CD14-positive monocyte (primary cell): Measurements from ENCODE around the gene PKDREJ. TPM values are rescaled to one million over a fixed set of nuclear protein-coding genes. Genes with fewer than 3 reads are reported as not detected.

Source experiments
- DNase-seq, 3 donors: peaks; one replicate each; pipeline ENCODE4 v3.0.0-alpha.2; 2011 to 2022
- H2AFZ ChIP-seq: 2 replicates; pipeline ENCODE4 v1.6.0; 2012; ENCODE audit warnings: mild to moderate bottlenecking, low read depth, low read length, inconsistent platforms; ENCODE audit not compliant: insufficient read depth, poor library complexity, severe bottlenecking
- H3K27ac ChIP-seq, 2 donors: 1 replicate in 1 of 2; 2 replicates in 1 of 2; pipeline ENCODE4 v1.5.1; 2012 to 2013; ENCODE audit warnings: low read length in 2 of 2, control low read depth in 1 of 2, inconsistent platforms in 1 of 2, low read depth in 1 of 2, mild to moderate bottlenecking in 1 of 2
- H3K27me3 ChIP-seq, 2 donors: one replicate each; pipeline versions ENCODE4 v1.6.0 to v1.6.1; 2011 to 2013; ENCODE audit warnings: low read length in 2 of 2; ENCODE audit not compliant: control insufficient read depth in 2 of 2, insufficient read depth in 2 of 2
- H3K36me3 ChIP-seq, 2 donors: replicated peaks in 1 of 2; 1 replicate in 1 of 2; 2 replicates in 1 of 2; pipeline versions ENCODE4 v1.5.1 to v1.6.1; 2012 to 2013; ENCODE audit warnings: low read length in 2 of 2, control low read depth in 1 of 2, inconsistent platforms in 1 of 2, mild to moderate bottlenecking in 1 of 2; ENCODE audit not compliant: insufficient read depth in 2 of 2, control insufficient read depth in 1 of 2
- H3K4me1 ChIP-seq, 2 donors: 1 replicate in 1 of 2; 2 replicates in 1 of 2; pipeline versions ENCODE4 v1.5.1 to v1.6.1; 2012 to 2013; ENCODE audit warnings: low read length in 2 of 2, control low read depth in 1 of 2, inconsistent platforms in 1 of 2, mild to moderate bottlenecking in 1 of 2, moderate library complexity in 1 of 2; ENCODE audit not compliant: insufficient read depth in 2 of 2, control insufficient read depth in 1 of 2
- H3K4me2 ChIP-seq: replicated peaks from 2 replicates; pipeline ENCODE3; 2012; ENCODE audit warnings: low read length, moderate library complexity, mild to moderate bottlenecking; ENCODE audit not compliant: poor library complexity, severe bottlenecking; ENCODE audit errors: extremely low read depth
- H3K4me3 ChIP-seq, 3 experiments: fragments of 200-600 bp in 1 of 3; sonication (generic) in 1 of 3; replicated peaks in 1 of 3; 1 replicate in 2 of 3; 2 replicates in 1 of 3; pipeline ENCODE4 v1.5.1; 2011 to 2013; ENCODE audit warnings: low read length in 3 of 3, mild to moderate bottlenecking in 3 of 3, control low read depth in 2 of 3, low read depth in 2 of 3, inconsistent platforms in 1 of 3, moderate library complexity in 1 of 3
- H3K79me2 ChIP-seq: 2 replicates; pipeline ENCODE4 v1.6.0; 2012; ENCODE audit warnings: mild to moderate bottlenecking, control low read depth, inconsistent platforms, low read length, moderate library complexity; ENCODE audit not compliant: insufficient read depth
- H3K9ac ChIP-seq: 2 replicates; pipeline ENCODE4 v1.6.0; 2017; ENCODE audit warnings: low read length, mild to moderate bottlenecking; ENCODE audit not compliant: insufficient read depth, poor library complexity, severe bottlenecking
- H3K9me3 ChIP-seq, 2 donors: replicated peaks in 1 of 2; 1 replicate in 1 of 2; 2 replicates in 1 of 2; pipeline versions ENCODE4 v1.5.1 to v1.6.1; 2012 to 2013; ENCODE audit warnings: low read length in 2 of 2, control low read depth in 1 of 2; ENCODE audit not compliant: control insufficient read depth in 1 of 2, insufficient read depth in 1 of 2
- H4K20me1 ChIP-seq: 2 replicates; pipeline ENCODE4 v1.6.0; 2012; ENCODE audit warnings: mild to moderate bottlenecking, low read length, control low read depth, moderate library complexity; ENCODE audit not compliant: insufficient read depth
- H3K27ac Mint-ChIP-seq, 7 donors: one replicate each; pipeline ENCODE4 v1.8.0; 2020; ENCODE audit warnings: mild to moderate bottlenecking in 7 of 7, mixed read lengths in 7 of 7, moderate library complexity in 6 of 7, inconsistent platforms in 2 of 7
- H3K27me3 Mint-ChIP-seq, 3 donors: one replicate each; pipeline ENCODE4 v1.8.0; 2021 to 2022; ENCODE audit warnings: low read depth in 3 of 3, mild to moderate bottlenecking in 3 of 3, mixed read lengths in 3 of 3, moderate library complexity in 3 of 3, inconsistent platforms in 1 of 3
- H3K36me3 Mint-ChIP-seq, 2 donors: one replicate each; pipeline ENCODE4 v1.8.0; 2020; ENCODE audit warnings: mixed read lengths in 2 of 2, inconsistent platforms in 1 of 2, mild to moderate bottlenecking in 1 of 2
- H3K4me1 Mint-ChIP-seq: one replicate; pipeline ENCODE4 v1.8.0; 2020; ENCODE audit warnings: mild to moderate bottlenecking, mixed read lengths
- H3K4me3 Mint-ChIP-seq, 2 donors: one replicate each; pipeline ENCODE4 v1.8.0; 2020; ENCODE audit warnings: mild to moderate bottlenecking in 2 of 2, mixed read lengths in 2 of 2, moderate library complexity in 1 of 2
- H3K9me3 Mint-ChIP-seq, 7 donors: one replicate each; pipeline ENCODE4 v1.8.0; 2020 to 2022; ENCODE audit warnings: mixed read lengths in 7 of 7, mild to moderate bottlenecking in 6 of 7, moderate library complexity in 6 of 7, inconsistent platforms in 2 of 7
- WGBS: methylation state at CpG from one replicate; pipeline ENCODE4 v1.1.5; 2013; ENCODE audit warnings: missing lambda C conversion rate; ENCODE audit not compliant: insufficient coverage; 5-methylcytosine and 5-hydroxymethylcytosine counted together
- intact Hi-C, 2 donors: fragments of 100-400 bp; cut with micrococcal nuclease; formaldehyde crosslinking; loops; one replicate each; pipeline versions ENCODE4 v1.15.0 to v1.15.1; 2023
- polyA plus RNA-seq, 3 donors: library from polyadenylated mRNA; depleted of rRNA in 1 of 3; unstranded in 2 of 3; stranded (reverse) in 1 of 3; fragments of 300-500 nt in 2 of 3; fragments of >200 nt in 1 of 3; fragmentation: Illumina TruSeq in 2 of 3; gene quantifications; 1 replicate in 2 of 3; 2 replicates in 1 of 3; pipeline ENCODE4 v1.2.3, GENCODE V29; 2012 to 2021
- TF ChIP-seq, protein P1 (sequence below): fragments of 200-600 bp; IDR thresholded peaks from one replicate; pipeline ENCODE4 v1.8.0; 2022; ENCODE audit warnings: antibody characterized with exemption, mild to moderate bottlenecking

The PKDREJ gene
- polyA plus RNA-seq, 3 donors = not detected

DNA sequence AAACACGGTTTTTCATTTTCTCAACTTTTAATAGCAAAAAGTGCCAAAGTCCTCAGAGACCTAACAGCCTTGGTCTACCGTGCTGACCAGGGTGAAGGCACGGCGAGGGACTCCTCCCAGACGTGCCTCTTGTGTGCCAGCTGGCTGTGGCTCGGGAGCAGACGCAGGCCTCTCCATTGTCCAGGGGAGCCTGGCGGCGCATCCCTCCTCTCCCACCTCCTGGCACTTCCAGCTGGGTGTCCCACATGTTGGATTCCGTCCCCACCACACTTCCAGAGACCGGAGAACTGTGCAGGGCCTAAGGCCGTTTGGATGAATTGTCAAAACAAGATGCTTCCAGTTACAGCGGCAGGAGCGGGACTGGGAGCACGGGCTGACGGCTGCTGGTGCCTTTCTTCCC, 24.6 kb downstream of the PKDREJ start:
- Histone ChIP-seq H3K4me1 (peaks cover 23 to 25% of the 10 kb centered on the region in 2 donors), H3K27ac (no peak overlapping the region), H4K20me1 (no peaks in the 10 kb centered on the region), H3K9ac (no peak overlapping the region), H3K27me3 (no peaks in the 10 kb centered on the region), H3K4me2 (no peak overlapping the region), H3K79me2 (no peaks in the 10 kb centered on the region), H3K4me3 (no peak overlapping the region), H3K9me3 (no peaks in the 10 kb centered on the region), H2AFZ (no peak overlapping the region), H3K36me3 (peaks cover 5 to 50% of the 10 kb centered on the region in 2 donors)
- Mint-ChIP-seq H3K9me3 (no peaks in the 10 kb centered on the region), H3K27ac (no peak overlapping the region), H3K36me3 (peaks cover 44 to 50% of the 10 kb centered on the region in 2 donors), H3K4me1 (peaks cover 20% of the 10 kb centered on the region), H3K4me3 (no peak overlapping the region), H3K27me3 (no peaks in the 10 kb centered on the region)
- WGBS = 99% methylated on average over 16 of the region's 16 CpGs
- no peak for DNase-seq
- TF ChIP-seq, protein P1, sequence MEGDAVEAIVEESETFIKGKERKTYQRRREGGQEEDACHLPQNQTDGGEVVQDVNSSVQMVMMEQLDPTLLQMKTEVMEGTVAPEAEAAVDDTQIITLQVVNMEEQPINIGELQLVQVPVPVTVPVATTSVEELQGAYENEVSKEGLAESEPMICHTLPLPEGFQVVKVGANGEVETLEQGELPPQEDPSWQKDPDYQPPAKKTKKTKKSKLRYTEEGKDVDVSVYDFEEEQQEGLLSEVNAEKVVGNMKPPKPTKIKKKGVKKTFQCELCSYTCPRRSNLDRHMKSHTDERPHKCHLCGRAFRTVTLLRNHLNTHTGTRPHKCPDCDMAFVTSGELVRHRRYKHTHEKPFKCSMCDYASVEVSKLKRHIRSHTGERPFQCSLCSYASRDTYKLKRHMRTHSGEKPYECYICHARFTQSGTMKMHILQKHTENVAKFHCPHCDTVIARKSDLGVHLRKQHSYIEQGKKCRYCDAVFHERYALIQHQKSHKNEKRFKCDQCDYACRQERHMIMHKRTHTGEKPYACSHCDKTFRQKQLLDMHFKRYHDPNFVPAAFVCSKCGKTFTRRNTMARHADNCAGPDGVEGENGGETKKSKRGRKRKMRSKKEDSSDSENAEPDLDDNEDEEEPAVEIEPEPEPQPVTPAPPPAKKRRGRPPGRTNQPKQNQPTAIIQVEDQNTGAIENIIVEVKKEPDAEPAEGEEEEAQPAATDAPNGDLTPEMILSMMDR = no peak
- intact Hi-C loops = no loop called here

DNA sequence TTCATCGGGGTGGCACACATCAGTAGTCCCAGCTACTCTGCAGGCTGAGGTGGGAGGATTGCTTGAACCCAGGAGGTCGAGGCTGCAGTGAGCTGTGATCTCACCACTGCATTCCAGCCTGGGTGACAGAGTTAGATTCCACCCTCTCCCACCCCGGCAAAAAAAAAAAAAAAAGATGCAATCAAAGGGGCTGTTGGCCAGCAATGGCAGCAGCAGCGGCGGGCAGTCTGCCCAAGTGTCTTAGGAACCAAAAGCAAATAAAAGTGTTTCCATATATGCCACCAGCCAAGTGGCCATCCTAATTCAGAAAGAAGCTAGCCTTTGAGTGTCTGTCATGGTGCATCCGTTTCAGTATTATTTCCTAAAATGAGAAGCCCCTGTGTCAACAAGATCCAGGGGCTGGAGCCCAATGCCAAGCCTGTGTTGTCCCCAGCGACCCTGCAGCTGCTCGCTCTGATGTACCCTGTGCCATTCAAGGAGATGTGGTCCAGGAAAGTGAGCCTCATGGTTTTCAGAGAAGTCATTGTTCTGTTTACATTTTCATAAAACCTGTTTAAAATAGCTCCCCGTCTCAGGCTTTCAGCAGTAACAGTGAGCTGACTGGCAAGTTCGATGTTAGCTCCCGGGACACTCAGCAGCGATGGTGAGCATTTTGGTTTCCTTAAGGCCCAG, 25.6 kb downstream of the PKDREJ start:
- Mint-ChIP-seq H3K4me3 (no peak overlapping the region), H3K36me3 (peaks cover 40 to 47% of the 10 kb centered on the region in 2 donors), H3K9me3 (no peaks in the 10 kb centered on the region), H3K4me1 (peaks cover 24% of the 10 kb centered on the region), H3K27ac (no peak overlapping the region), H3K27me3 (no peaks in the 10 kb centered on the region)
- H3K4me2 ChIP-seq = no peak overlapping the region
- H3K9ac ChIP-seq = no peak overlapping the region
- no peak for DNase-seq
- WGBS = 92% methylated on average over 8 of the region's 12 CpGs
- intact Hi-C loops = no loop called here
- no peaks in the 10 kb centered on the region for H4K20me1 ChIP-seq
- TF ChIP-seq, protein P1 = no peak
- no peaks in the 10 kb centered on the region for H3K9me3 ChIP-seq
- H3K27me3 ChIP-seq = no peaks in the 10 kb centered on the region
- no peak overlapping the region for H3K4me3 ChIP-seq
- peaks cover 5 to 43% of the 10 kb centered on the region in 2 donors for H3K36me3 ChIP-seq
- no peak overlapping the region for H2AFZ ChIP-seq
- H3K79me2 ChIP-seq = no peaks in the 10 kb centered on the region
- H3K4me1 ChIP-seq = peaks cover 21 to 26% of the 10 kb centered on the region in 2 donors
- no peak overlapping the region for H3K27ac ChIP-seq
